Endothelial cell of umbilical vein (primary cell): ENCODE data around the gene SPG7. TPM values are rescaled to one million over a fixed set of nuclear protein-coding genes. Genes with fewer than 3 reads are reported as not detected.

ENCODE experiments used
- BruUV-seq: library from RNA; stranded (reverse); fragments of 400-500 nt; replicated peaks from 2 replicates; lab custom pipeline; 2021; lab: Mats Ljungman, UMichigan
- CTCF ChIA-PET: fragments of 300-600, 350-600 bp; sonication (Branson Sonifier 250); formaldehyde crosslinking; loops from one replicate; lab custom pipeline; 2021; ENCODE audit warnings: antibody characterized with exemption, inconsistent platforms; lab: Charles Lee
- POLR2A ChIA-PET: fragments of 300-600, 350-600 bp; sonication (Branson Sonifier 250); formaldehyde crosslinking; loops from one replicate; lab custom pipeline; 2021; ENCODE audit warnings: antibody characterized with exemption, inconsistent platforms; lab: Charles Lee
- DNase-seq: peaks from one replicate; pipeline ENCODE4 v3.0.0-alpha.2; 2011; ENCODE audit warnings: low read depth, low spot score
- FAIRE-seq: peaks from 2 replicates; lab custom pipeline; 2011; peaks lifted over from hg19 to GRCh38; lab: Jason Lieb, UNC
- H2AFZ ChIP-seq: 2 replicates; pipeline ENCODE4 v1.6.0; 2012; ENCODE audit warnings: low read depth, low read length, control low read depth, inconsistent platforms
- H3K27ac ChIP-seq: 2 replicates; pipeline ENCODE4 v1.5.1; 2011; ENCODE audit warnings: low read depth, mild to moderate bottlenecking, control low read depth, low read length, moderate library complexity; ENCODE audit not compliant: insufficient read depth
- H3K27me3 ChIP-seq, 2 experiments: 2 replicates each; pipeline versions ENCODE4 v1.6.0 to v1.6.1; 2011; ENCODE audit warnings: low read length in 2 of 2, mixed read lengths in 1 of 2; ENCODE audit not compliant: control insufficient read depth in 2 of 2, insufficient read depth in 2 of 2
- H3K36me3 ChIP-seq, 2 experiments: 2 replicates in 1 of 2; 3 replicates in 1 of 2; pipeline ENCODE4 v1.5.1; 2011; ENCODE audit warnings: low read length in 2 of 2, mild to moderate bottlenecking in 1 of 2, moderate library complexity in 1 of 2; ENCODE audit not compliant: control insufficient read depth in 2 of 2, insufficient read depth in 2 of 2; ENCODE audit errors: extremely low read depth in 1 of 2
- H3K4me1 ChIP-seq: 3 replicates; pipeline ENCODE4 v1.5.1; 2011; ENCODE audit warnings: mild to moderate bottlenecking, low read length; ENCODE audit not compliant: control insufficient read depth, insufficient read depth; ENCODE audit errors: extremely low read depth
- H3K4me2 ChIP-seq: 2 replicates; pipeline ENCODE4 v1.6.1; 2011; ENCODE audit warnings: low read length, control low read depth, mixed read lengths; ENCODE audit not compliant: insufficient read depth
- H3K4me3 ChIP-seq, 3 experiments: fragments of 200-600 bp in 1 of 3; sonication (generic), shearing (Covaris generic) in 1 of 3; replicated peaks in 1 of 3; 2 replicates each; pipeline ENCODE4 v1.5.1; 2011 to 2016; ENCODE audit warnings: control low read depth in 3 of 3, low read length in 3 of 3, mild to moderate bottlenecking in 2 of 3, inconsistent platforms in 1 of 3, low read depth in 1 of 3, moderate library complexity in 1 of 3; ENCODE audit not compliant: insufficient read depth in 1 of 3
- H3K79me2 ChIP-seq: 2 replicates; pipeline ENCODE4 v1.6.0; 2012; ENCODE audit warnings: low read length, inconsistent platforms; ENCODE audit not compliant: control insufficient read depth, insufficient read depth
- H3K9ac ChIP-seq: replicated peaks from 2 replicates; pipeline ENCODE3; 2011; ENCODE audit warnings: low read length, control low read depth; ENCODE audit not compliant: insufficient read depth; ENCODE audit errors: extremely low read depth
- H3K9me1 ChIP-seq: replicated peaks from 3 replicates; pipeline ENCODE4 v1.6.0; 2011; ENCODE audit warnings: mild to moderate bottlenecking, low read length; ENCODE audit not compliant: control insufficient read depth, insufficient read depth; ENCODE audit errors: extremely low read depth
- H3K9me3 ChIP-seq: replicated peaks from 2 replicates; pipeline ENCODE4 v1.5.1; 2012; ENCODE audit warnings: low read length, inconsistent platforms; ENCODE audit not compliant: control insufficient read depth, insufficient read depth
- H4K20me1 ChIP-seq: replicated peaks from 2 replicates; pipeline ENCODE3; 2011; ENCODE audit warnings: mild to moderate bottlenecking, low read length; ENCODE audit not compliant: control insufficient read depth, insufficient read depth; ENCODE audit errors: extremely low read depth
- EZH2 ChIP-seq: IDR thresholded peaks from 2 replicates; pipeline ENCODE4 v1.6.1; 2012; ENCODE audit warnings: borderline replicate concordance, low read depth, mild to moderate bottlenecking, moderate library complexity, low read length, inconsistent platforms; ENCODE audit not compliant: severe bottlenecking
- FOS ChIP-seq: IDR thresholded peaks from 2 replicates; pipeline ENCODE4 v1.6.1; 2011; ENCODE audit warnings: mild to moderate bottlenecking, low read length, moderate library complexity, borderline replicate concordance; ENCODE audit not compliant: insufficient read depth
- GATA2 ChIP-seq: IDR thresholded peaks from 2 replicates; pipeline ENCODE4 v1.7.0; 2011; ENCODE audit warnings: low read depth, mild to moderate bottlenecking, moderate library complexity, mixed read lengths, low read length; ENCODE audit not compliant: insufficient read length, insufficient read depth
- JUN ChIP-seq: IDR thresholded peaks from 2 replicates; pipeline ENCODE4 v1.6.1; 2011; ENCODE audit warnings: borderline replicate concordance, low read depth; ENCODE audit not compliant: insufficient read length, insufficient read depth
- MYC ChIP-seq: IDR thresholded peaks from one replicate; pipeline ENCODE4 v1.6.1; 2011; ENCODE audit warnings: mild to moderate bottlenecking, low read depth, low read length
- POLR2A ChIP-seq: IDR thresholded peaks from 2 replicates; pipeline ENCODE4 v1.6.1; 2012; ENCODE audit warnings: low read depth, mild to moderate bottlenecking, control low read depth, low read length
- POLR2AphosphoS5 ChIP-seq: IDR thresholded peaks from 2 replicates; pipeline ENCODE4 v1.6.1; 2012; ENCODE audit warnings: low read depth, mild to moderate bottlenecking, control low read depth, low read length, moderate library complexity; ENCODE audit not compliant: insufficient read depth
- dilution Hi-C: fragments of 300-500 bp; cut with MboI; formaldehyde crosslinking; loops from one replicate; pipeline ENCODE4 v1.15.0; 2019; ENCODE audit warnings: low sequenced_read_pairs; ENCODE audit not compliant: extremely low pct_ligation_motif_present
- intact Hi-C: fragments of 100-400 bp; cut with micrococcal nuclease; formaldehyde crosslinking; loops from one replicate; pipeline ENCODE4 v1.10.0; 2022
- polyA plus RNA-seq, 4 experiments: library from polyadenylated mRNA; depleted of rRNA in 3 of 4; stranded (reverse) in 3 of 4; unstranded in 1 of 4; fragments of >200 nt; gene quantifications; 2 replicates each; pipeline versions ENCODE4 v1.2.1 to v1.2.3, GENCODE V29; 2011 to 2012; ENCODE audit warnings: missing spikeins in 1 of 4
- total RNA-seq: library from RNA; stranded (reverse); gene quantifications from 2 replicates; pipeline ENCODE4 v1.2.3, GENCODE V29; 2021
- TF ChIP-seq, protein P1 (sequence below), 2 donors: IDR thresholded peaks; 1 replicate in 1 of 2; 2 replicates in 1 of 2; pipeline ENCODE4 v1.5.1; 2011; ENCODE audit warnings: low read length in 2 of 2, mild to moderate bottlenecking in 2 of 2, moderate library complexity in 2 of 2, control low read depth in 1 of 2, inconsistent platforms in 1 of 2, low read depth in 1 of 2; ENCODE audit not compliant: insufficient read depth in 1 of 2; ENCODE audit errors: extremely low read depth in 1 of 2
- TF ChIP-seq, protein P2 (sequence below): IDR thresholded peaks from 2 replicates; pipeline ENCODE4 v1.6.1; 2011; ENCODE audit not compliant: insufficient read depth, insufficient read length

Gene SPG7
- total and polyA plus RNA-seq, 2 donors (not counting 3 experiments of a cell fraction or from before 2014, with no cell fraction given): 90.2 to 146 TPM

DNA sequence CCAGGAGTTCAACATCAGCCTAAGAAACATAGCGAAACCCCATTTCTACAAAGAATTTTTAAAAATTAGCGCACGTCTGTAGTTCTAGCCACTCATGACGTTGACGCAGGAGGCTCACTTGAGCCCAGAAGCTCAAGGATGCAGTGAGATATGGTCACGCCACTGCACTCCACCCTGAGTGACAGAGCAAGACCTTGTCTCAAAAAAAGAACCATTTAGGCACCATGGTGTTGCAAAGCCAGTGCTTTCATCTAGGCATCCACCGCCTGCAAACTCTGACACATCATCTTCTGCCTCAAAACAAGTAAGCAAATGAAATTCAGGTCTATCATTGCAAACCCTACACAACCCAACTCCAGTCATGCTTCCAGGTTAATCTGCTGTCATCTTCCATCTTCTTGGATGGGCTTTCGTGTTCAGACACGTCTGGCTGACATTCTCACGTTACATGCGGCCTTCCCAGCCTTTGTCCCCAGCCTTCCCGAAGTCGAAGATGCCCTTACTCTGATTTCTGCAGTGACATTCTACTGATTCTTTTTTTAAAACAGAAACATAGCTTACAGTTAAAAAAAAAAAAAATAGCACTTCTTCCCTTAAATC lies 26.7 kb upstream of the SPG7 start:
- no peaks in the 10 kb centered on the region for H3K4me1 ChIP-seq
- H3K36me3 ChIP-seq: no peaks in the 10 kb centered on the region
- no TSS peak for BruUV-seq
- H3K27me3 ChIP-seq: no peaks in the 10 kb centered on the region
- no peak overlapping the region for H3K9ac ChIP-seq
- dilution Hi-C loops (no loop called here), intact Hi-C loops (no loop called here)
- peaks cover 99% of the 10 kb centered on the region for H3K79me2 ChIP-seq
- FAIRE-seq (peak; percentile 12), DNase-seq (no peak)
- H3K9me3 ChIP-seq: no peaks in the 10 kb centered on the region
- peaks cover 18% of the 10 kb centered on the region for H4K20me1 ChIP-seq
- no peak overlapping the region for H3K27ac ChIP-seq
- no peak overlapping the region for H2AFZ ChIP-seq
- CTCF ChIA-PET: no interaction called here
- TF ChIP-seq POLR2A: no peak
- TF ChIP-seq EZH2: no peak
- TF ChIP-seq FOS: no peak
- TF ChIP-seq JUN: no peak
- TF ChIP-seq, protein P1, sequence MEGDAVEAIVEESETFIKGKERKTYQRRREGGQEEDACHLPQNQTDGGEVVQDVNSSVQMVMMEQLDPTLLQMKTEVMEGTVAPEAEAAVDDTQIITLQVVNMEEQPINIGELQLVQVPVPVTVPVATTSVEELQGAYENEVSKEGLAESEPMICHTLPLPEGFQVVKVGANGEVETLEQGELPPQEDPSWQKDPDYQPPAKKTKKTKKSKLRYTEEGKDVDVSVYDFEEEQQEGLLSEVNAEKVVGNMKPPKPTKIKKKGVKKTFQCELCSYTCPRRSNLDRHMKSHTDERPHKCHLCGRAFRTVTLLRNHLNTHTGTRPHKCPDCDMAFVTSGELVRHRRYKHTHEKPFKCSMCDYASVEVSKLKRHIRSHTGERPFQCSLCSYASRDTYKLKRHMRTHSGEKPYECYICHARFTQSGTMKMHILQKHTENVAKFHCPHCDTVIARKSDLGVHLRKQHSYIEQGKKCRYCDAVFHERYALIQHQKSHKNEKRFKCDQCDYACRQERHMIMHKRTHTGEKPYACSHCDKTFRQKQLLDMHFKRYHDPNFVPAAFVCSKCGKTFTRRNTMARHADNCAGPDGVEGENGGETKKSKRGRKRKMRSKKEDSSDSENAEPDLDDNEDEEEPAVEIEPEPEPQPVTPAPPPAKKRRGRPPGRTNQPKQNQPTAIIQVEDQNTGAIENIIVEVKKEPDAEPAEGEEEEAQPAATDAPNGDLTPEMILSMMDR (IDR thresholded peaks at IDR 0.05; ENCODE audit: extremely low read depth in 1 of 2, insufficient read depth in 1 of 2, low read depth in 1 of 2, low read length in 2 of 2): no peak
- no peak for TF ChIP-seq POLR2AphosphoS5
- TF ChIP-seq MYC: no peak
- TF ChIP-seq, protein P2, sequence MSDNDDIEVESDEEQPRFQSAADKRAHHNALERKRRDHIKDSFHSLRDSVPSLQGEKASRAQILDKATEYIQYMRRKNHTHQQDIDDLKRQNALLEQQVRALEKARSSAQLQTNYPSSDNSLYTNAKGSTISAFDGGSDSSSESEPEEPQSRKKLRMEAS: no peak
- no peak for TF ChIP-seq GATA2
- no peak overlapping the region for H3K4me3 ChIP-seq
- H3K9me1 ChIP-seq: no peaks in the 10 kb centered on the region
- no peak overlapping the region for H3K4me2 ChIP-seq
- POLR2A ChIA-PET: no interaction called here
